Measurements from ENCODE around the gene TGM2. TPM values are rescaled to one million over a fixed set of nuclear protein-coding genes. Genes with fewer than 3 reads are reported as not detected.

TGM2 gene
- total RNA-seq, 1 donor from 2014 or later: 17.7 TPM

DNA sequence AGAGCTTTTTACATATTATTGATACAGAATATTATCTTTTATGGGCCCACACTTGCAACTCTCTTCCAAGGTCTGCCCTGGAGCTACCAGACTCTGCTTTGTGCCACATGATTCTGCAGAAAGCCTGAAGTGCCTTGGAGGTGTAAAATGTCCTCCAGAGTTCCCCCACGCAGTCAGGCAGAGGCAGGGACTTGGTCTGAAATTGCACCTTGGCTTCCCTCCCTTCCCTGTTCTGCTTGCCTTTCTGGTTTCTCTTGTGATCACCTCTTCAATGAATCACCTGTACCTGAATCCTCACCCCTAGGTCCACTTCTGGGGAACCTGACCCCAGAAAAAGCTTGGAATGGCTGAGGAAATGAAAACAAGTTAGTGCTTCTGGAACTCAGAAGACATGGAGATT lies 43.0 kb upstream of the TGM2 start:
- H3K36me3 Mint-ChIP-seq (ENCODE audit: low read depth): no peaks in the 10 kb centered on the region
- no peak overlapping the region for H3K4me3 Mint-ChIP-seq (ENCODE audit: unreplicated experiment)
- H3K27me3 Mint-ChIP-seq (ENCODE audit: low read depth): no peaks in the 10 kb centered on the region
- no peak for TF ChIP-seq CTCF (IDR thresholded peaks at IDR 0.05)
- H3K27ac Mint-ChIP-seq (ENCODE audit: unreplicated experiment): no peak overlapping the region
- H3K9me3 Mint-ChIP-seq (ENCODE audit: low read depth): peaks cover 8% of the 10 kb centered on the region
- no peak for DNase-seq (ENCODE audit: low spot score)
- peaks cover 38% of the 10 kb centered on the region for H3K4me1 Mint-ChIP-seq (ENCODE audit: low read depth)

GRCh38 chr20:38207621-38208020 lies 42.6 kb upstream of the TGM2 start:
- Mint-ChIP-seq H3K27ac (ENCODE audit: unreplicated experiment) (no peak overlapping the region), H3K36me3 (ENCODE audit: low read depth) (no peaks in the 10 kb centered on the region), H3K4me1 (ENCODE audit: low read depth) (peaks cover 38% of the 10 kb centered on the region), H3K9me3 (ENCODE audit: low read depth) (peaks cover 8% of the 10 kb centered on the region), H3K27me3 (ENCODE audit: low read depth) (no peaks in the 10 kb centered on the region), H3K4me3 (ENCODE audit: unreplicated experiment) (no peak overlapping the region)
- DNase-seq (ENCODE audit: low spot score): no peak
- TF ChIP-seq CTCF (IDR thresholded peaks at IDR 0.05): no peak

DNA sequence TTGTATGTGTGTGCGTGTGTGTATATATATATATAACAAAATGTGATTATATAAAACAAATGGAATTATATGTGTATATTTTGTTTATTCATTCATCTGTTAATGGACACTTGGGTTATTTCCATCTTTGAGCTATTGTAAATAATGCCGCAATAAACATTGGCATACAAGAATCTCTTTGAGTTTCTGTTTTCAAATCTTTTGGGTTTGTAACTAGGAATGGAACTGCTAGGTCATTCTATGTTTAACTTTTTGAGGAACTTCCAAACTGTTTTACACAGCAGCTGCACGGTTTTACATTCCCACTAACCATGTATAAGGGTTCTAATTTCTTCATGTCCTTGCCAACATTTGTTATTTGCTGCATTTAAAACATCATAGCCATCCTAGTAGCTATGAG lies 39.9 kb upstream of the TGM2 start:
- Mint-ChIP-seq H3K9me3 (ENCODE audit: low read depth) (peaks cover 8% of the 10 kb centered on the region), H3K4me1 (ENCODE audit: low read depth) (peaks cover 31% of the 10 kb centered on the region), H3K27ac (ENCODE audit: unreplicated experiment) (no peak overlapping the region), H3K4me3 (ENCODE audit: unreplicated experiment) (no peak overlapping the region), H3K36me3 (ENCODE audit: low read depth) (no peaks in the 10 kb centered on the region), H3K27me3 (ENCODE audit: low read depth) (no peaks in the 10 kb centered on the region)
- DNase-seq (ENCODE audit: low spot score): no peak
- no peak for TF ChIP-seq CTCF (IDR thresholded peaks at IDR 0.05)

- Mint-ChIP-seq H3K4me1 (ENCODE audit: low read depth) (peaks cover 26% of the 10 kb centered on the region), H3K4me3 (ENCODE audit: unreplicated experiment) (no peak overlapping the region), H3K27me3 (ENCODE audit: low read depth) (no peaks in the 10 kb centered on the region), H3K27ac (ENCODE audit: unreplicated experiment) (no peak overlapping the region), H3K9me3 (ENCODE audit: low read depth) (peaks cover 8% of the 10 kb centered on the region), H3K36me3 (ENCODE audit: low read depth) (no peaks in the 10 kb centered on the region)
- no peak for DNase-seq (ENCODE audit: low spot score)
- no peak for TF ChIP-seq CTCF (IDR thresholded peaks at IDR 0.05)
These were observed 38.9 kb upstream of the TGM2 start for GRCh38 chr20:38203981-38204357.

GRCh38 chr20:38203337-38203980 lies 38.4 kb upstream of the TGM2 start:
- H3K36me3 Mint-ChIP-seq (ENCODE audit: low read depth): no peaks in the 10 kb centered on the region
- H3K9me3 Mint-ChIP-seq (ENCODE audit: low read depth): peaks cover 8% of the 10 kb centered on the region
- no peak overlapping the region for H3K4me3 Mint-ChIP-seq (ENCODE audit: unreplicated experiment)
- no peak overlapping the region for H3K27ac Mint-ChIP-seq (ENCODE audit: unreplicated experiment)
- no peak for TF ChIP-seq CTCF (IDR thresholded peaks at IDR 0.05)
- H3K4me1 Mint-ChIP-seq (ENCODE audit: low read depth): peaks cover 24% of the 10 kb centered on the region
- peak; percentile 48 for DNase-seq (ENCODE audit: low spot score)
- H3K27me3 Mint-ChIP-seq (ENCODE audit: low read depth): no peaks in the 10 kb centered on the region
